ENCODE data around the gene ST8SIA5.

ST8SIA5 gene

GRCh38 chr18:46731316-46731715 is 25.5 kb downstream of the ST8SIA5 start:
- H3K9me3 Mint-ChIP-seq: peaks cover 23% of the 10 kb centered on the region
- no peak overlapping the region for H3K27ac Mint-ChIP-seq
- H3K36me3 Mint-ChIP-seq (ENCODE audit: low read depth): no peaks in the 10 kb centered on the region
- H3K4me3 Mint-ChIP-seq: no peak overlapping the region
- intact Hi-C loops (cut with micrococcal nuclease): no loop called here
- no peaks in the 10 kb centered on the region for H3K4me1 Mint-ChIP-seq (ENCODE audit: low read depth)
- H3K27me3 Mint-ChIP-seq: no peaks in the 10 kb centered on the region

- intact Hi-C loops (cut with micrococcal nuclease): no loop called here
- H3K36me3 Mint-ChIP-seq (ENCODE audit: low read depth): no peaks in the 10 kb centered on the region
Observed at GRCh38 chr18:46728219-46728930, 28.5 kb downstream of the ST8SIA5 start.

DNA sequence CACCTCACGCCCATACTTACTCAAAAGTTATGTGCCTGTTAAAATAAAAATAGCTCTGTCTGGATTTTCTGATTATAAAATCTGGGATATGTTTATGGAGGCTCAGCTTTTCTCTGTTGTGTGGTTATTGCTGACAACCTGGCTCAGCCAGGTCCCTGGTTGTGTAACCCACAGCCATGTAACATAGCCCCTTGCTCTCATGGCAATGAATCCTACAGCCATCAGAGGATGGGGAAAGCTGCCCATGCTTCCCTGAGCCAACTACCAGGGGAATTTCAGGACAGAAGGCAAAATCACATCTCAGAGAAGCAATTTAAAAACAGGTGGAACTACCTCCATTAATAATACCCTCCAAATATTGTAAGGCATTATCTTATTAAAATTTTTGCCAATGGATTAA is 29.7 kb downstream of the ST8SIA5 start:
- Mint-ChIP-seq H3K4me1 (ENCODE audit: low read depth) (no peaks in the 10 kb centered on the region), H3K27ac (no peak overlapping the region), H3K9me3 (peaks cover 23% of the 10 kb centered on the region), H3K4me3 (no peak overlapping the region), H3K36me3 (ENCODE audit: low read depth) (no peaks in the 10 kb centered on the region), H3K27me3 (no peaks in the 10 kb centered on the region)
- intact Hi-C loops (cut with micrococcal nuclease): no loop called here

More at GRCh38 chr18:46728219-46728930, 28.5 kb downstream of the ST8SIA5 start:
- Mint-ChIP-seq H3K4me3 (no peak overlapping the region), H3K9me3 (peaks cover 23% of the 10 kb centered on the region), H3K27ac (no peak overlapping the region), H3K4me1 (ENCODE audit: low read depth) (no peaks in the 10 kb centered on the region), H3K27me3 (no peaks in the 10 kb centered on the region)

DNA sequence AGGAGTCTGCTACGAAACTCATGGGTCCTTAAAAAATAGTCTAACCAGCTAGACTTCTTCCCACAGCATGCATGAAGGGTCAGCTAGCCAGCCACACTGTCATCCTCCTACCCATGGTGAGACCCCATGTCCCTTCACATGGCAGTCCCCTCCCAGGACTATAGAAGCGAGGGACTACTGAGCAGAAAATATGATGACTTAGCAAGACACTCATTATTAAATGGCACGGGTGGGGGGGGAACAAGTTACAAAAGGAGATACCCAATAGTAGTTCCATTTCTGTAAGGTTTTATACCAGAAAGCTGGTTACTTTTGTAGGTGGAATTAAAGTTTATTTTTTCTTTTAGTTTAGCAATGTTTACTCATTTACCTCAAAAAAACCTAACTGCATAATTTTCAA is 31.5 kb downstream of the ST8SIA5 start:
- no peaks in the 10 kb centered on the region for H3K27me3 Mint-ChIP-seq
- peaks cover 14% of the 10 kb centered on the region for H3K9me3 Mint-ChIP-seq
- H3K36me3 Mint-ChIP-seq (ENCODE audit: low read depth): no peaks in the 10 kb centered on the region
- H3K27ac Mint-ChIP-seq: no peak overlapping the region
- no peaks in the 10 kb centered on the region for H3K4me1 Mint-ChIP-seq (ENCODE audit: low read depth)
- no peak overlapping the region for H3K4me3 Mint-ChIP-seq
- intact Hi-C loops (cut with micrococcal nuclease): no loop called here

GRCh38 chr18:46723856-46724415 is 32.9 kb downstream of the ST8SIA5 start:
- no peak overlapping the region for H3K27ac Mint-ChIP-seq
- no peak overlapping the region for H3K4me3 Mint-ChIP-seq
- H3K27me3 Mint-ChIP-seq: no peaks in the 10 kb centered on the region
- intact Hi-C loops (cut with micrococcal nuclease): no loop called here
- no peaks in the 10 kb centered on the region for H3K36me3 Mint-ChIP-seq (ENCODE audit: low read depth)
- H3K9me3 Mint-ChIP-seq: peaks cover under 1% of the 10 kb centered on the region
- no peaks in the 10 kb centered on the region for H3K4me1 Mint-ChIP-seq (ENCODE audit: low read depth)

GRCh38 chr18:46722051-46722450 is 34.8 kb downstream of the ST8SIA5 start:
- intact Hi-C loops (cut with micrococcal nuclease): no loop called here
- no peaks in the 10 kb centered on the region for H3K27me3 Mint-ChIP-seq
- no peak overlapping the region for H3K27ac Mint-ChIP-seq
- no peaks in the 10 kb centered on the region for H3K9me3 Mint-ChIP-seq
- H3K4me1 Mint-ChIP-seq (ENCODE audit: low read depth): no peaks in the 10 kb centered on the region
- H3K36me3 Mint-ChIP-seq (ENCODE audit: low read depth): no peaks in the 10 kb centered on the region
- H3K4me3 Mint-ChIP-seq: no peak overlapping the region

GRCh38 chr18:46721331-46721730 is 35.5 kb downstream of the ST8SIA5 start:
- no peaks in the 10 kb centered on the region for H3K4me1 Mint-ChIP-seq (ENCODE audit: low read depth)
- no peaks in the 10 kb centered on the region for H3K9me3 Mint-ChIP-seq
- H3K27me3 Mint-ChIP-seq: no peaks in the 10 kb centered on the region
- no peaks in the 10 kb centered on the region for H3K36me3 Mint-ChIP-seq (ENCODE audit: low read depth)
- intact Hi-C loops (cut with micrococcal nuclease): no loop called here
- H3K27ac Mint-ChIP-seq: no peak overlapping the region
- no peak overlapping the region for H3K4me3 Mint-ChIP-seq

- Mint-ChIP-seq H3K4me3 (no peak overlapping the region), H3K9me3 (no peaks in the 10 kb centered on the region), H3K27me3 (no peaks in the 10 kb centered on the region), H3K36me3 (ENCODE audit: low read depth) (no peaks in the 10 kb centered on the region), H3K27ac (no peak overlapping the region), H3K4me1 (ENCODE audit: low read depth) (no peaks in the 10 kb centered on the region)
- intact Hi-C loops (cut with micrococcal nuclease): no loop called here
Observed at GRCh38 chr18:46720521-46720920, 36.3 kb downstream of the ST8SIA5 start.

GRCh38 chr18:46720092-46720491 is 36.8 kb downstream of the ST8SIA5 start:
- intact Hi-C loops (cut with micrococcal nuclease): no loop called here
- Mint-ChIP-seq H3K27me3 (no peaks in the 10 kb centered on the region), H3K4me3 (no peak overlapping the region), H3K27ac (no peak overlapping the region), H3K36me3 (ENCODE audit: low read depth) (no peaks in the 10 kb centered on the region), H3K9me3 (no peaks in the 10 kb centered on the region), H3K4me1 (ENCODE audit: low read depth) (no peaks in the 10 kb centered on the region)

DNA sequence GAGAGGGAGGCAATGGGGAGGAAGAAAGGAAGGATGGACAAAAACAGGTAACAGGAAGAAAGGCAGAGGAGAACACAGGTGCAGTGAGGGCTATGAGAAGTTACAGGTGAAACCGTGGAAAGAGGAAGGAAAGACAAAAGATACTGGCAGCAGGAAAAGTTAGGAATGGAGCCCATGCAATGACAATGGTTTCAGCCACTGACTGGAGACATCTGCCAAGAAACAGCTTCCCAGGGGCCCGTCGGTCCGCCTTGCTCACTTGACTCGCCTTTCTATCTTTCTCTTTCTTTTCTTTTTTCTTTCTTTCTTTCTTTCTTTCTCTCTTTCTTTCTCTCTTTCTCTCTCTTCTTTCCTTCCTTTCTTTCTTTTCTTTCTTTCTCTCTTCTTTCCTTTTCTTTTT is 37.5 kb downstream of the ST8SIA5 start:
- intact Hi-C loops (cut with micrococcal nuclease): no loop called here
- H3K4me1 Mint-ChIP-seq (ENCODE audit: low read depth): no peaks in the 10 kb centered on the region
- no peak overlapping the region for H3K4me3 Mint-ChIP-seq

DNA sequence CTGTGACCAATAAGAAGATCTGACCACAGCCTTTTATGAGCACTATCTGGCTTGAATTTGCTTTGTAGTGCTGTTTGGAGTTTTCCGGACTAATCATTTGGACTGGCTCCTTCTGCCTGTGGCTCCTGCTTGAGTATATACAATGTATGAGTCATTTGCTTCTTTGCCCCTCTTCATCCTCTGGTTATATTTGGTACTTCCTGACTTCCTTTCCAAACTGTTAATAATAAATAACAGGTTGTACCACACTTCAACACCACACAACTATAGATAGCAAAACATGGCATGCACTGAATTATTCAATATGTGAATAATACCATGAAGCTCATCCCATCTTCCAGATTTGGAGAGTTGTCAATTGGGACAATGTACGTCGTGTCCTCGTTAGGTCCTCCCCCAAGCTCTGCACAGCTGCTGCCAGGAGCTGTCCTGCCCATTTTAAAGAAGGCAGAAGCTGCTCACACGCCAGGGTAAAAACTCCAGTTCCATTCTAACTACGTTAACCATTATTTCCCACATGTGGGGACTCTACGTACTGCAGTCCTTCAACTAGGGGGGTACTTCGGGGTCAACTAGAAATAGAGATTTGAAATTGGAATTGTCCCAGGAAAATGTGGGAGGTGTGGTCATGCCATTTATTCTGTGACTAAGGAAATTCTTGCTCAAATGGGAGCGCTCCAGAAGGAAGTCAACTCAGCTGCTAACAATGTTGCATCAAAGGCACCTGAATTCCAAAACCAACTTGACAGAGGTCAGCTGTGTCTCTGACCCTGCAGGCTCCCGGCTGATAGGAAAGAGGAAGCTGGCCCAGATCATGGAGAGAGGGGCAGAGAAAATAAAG is 38.1 kb downstream of the ST8SIA5 start:
- H3K27ac Mint-ChIP-seq: no peak overlapping the region
- H3K27me3 Mint-ChIP-seq: no peaks in the 10 kb centered on the region
- intact Hi-C loops (cut with micrococcal nuclease): no loop called here
- no peaks in the 10 kb centered on the region for H3K4me1 Mint-ChIP-seq (ENCODE audit: low read depth)
- no peaks in the 10 kb centered on the region for H3K9me3 Mint-ChIP-seq
- H3K36me3 Mint-ChIP-seq (ENCODE audit: low read depth): no peaks in the 10 kb centered on the region
- H3K4me3 Mint-ChIP-seq: no peak overlapping the region

More for the DNA sequence above, 37.5 kb downstream of the ST8SIA5 start:
- Mint-ChIP-seq H3K9me3 (no peaks in the 10 kb centered on the region), H3K36me3 (ENCODE audit: low read depth) (no peaks in the 10 kb centered on the region), H3K27ac (no peak overlapping the region), H3K27me3 (no peaks in the 10 kb centered on the region)

DNA sequence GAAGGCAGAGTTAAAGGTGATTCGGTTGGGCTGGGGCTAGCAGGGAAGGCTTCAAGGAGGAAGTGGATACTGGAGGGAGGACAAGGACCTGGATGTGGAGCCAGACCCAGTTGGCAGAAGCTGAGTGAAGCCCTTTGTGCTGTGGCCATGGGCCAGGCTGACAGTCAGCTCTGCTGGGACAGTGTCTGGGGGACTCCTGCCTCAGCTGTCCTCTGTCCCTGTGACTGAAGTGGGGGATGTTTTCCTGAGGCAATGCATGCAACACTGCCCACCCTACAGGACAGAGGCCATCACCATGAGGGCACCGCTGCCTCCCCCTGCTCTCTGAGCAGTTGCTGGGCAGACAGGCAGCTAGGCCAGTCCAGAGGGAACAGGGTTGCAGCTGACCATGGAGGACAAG is 40.0 kb downstream of the ST8SIA5 start:
- Mint-ChIP-seq H3K27ac (no peak overlapping the region), H3K36me3 (ENCODE audit: low read depth) (no peaks in the 10 kb centered on the region), H3K4me3 (no peak overlapping the region), H3K4me1 (ENCODE audit: low read depth) (no peaks in the 10 kb centered on the region), H3K27me3 (no peaks in the 10 kb centered on the region), H3K9me3 (no peaks in the 10 kb centered on the region)
- intact Hi-C loops (cut with micrococcal nuclease): no loop called here

DNA sequence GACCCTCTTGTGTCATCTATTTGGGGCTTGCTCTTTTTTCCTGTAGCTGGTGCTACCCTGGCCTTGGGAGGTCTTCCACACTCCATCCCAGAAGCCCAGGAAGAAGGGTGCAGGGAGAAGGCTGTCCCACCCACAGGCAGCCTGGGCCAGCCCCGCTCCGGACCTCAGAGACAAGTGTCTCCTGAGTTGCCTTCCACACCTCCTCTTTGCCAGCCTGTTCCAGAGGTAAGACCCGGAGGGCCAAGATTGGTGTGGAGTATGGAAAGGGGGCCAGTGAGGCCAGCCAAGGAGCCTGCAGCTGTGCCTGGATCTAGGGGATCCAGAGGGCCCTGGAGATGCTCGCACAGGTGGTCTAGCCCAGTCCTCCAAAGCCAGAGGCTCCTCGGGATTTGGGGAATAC is 40.5 kb downstream of the ST8SIA5 start:
- no peaks in the 10 kb centered on the region for H3K27me3 Mint-ChIP-seq
- no peaks in the 10 kb centered on the region for H3K4me1 Mint-ChIP-seq (ENCODE audit: low read depth)
- H3K27ac Mint-ChIP-seq: no peak overlapping the region
- H3K9me3 Mint-ChIP-seq: no peaks in the 10 kb centered on the region
- H3K36me3 Mint-ChIP-seq (ENCODE audit: low read depth): no peaks in the 10 kb centered on the region
- H3K4me3 Mint-ChIP-seq: no peak overlapping the region
- intact Hi-C loops (cut with micrococcal nuclease): no loop called here

DNA sequence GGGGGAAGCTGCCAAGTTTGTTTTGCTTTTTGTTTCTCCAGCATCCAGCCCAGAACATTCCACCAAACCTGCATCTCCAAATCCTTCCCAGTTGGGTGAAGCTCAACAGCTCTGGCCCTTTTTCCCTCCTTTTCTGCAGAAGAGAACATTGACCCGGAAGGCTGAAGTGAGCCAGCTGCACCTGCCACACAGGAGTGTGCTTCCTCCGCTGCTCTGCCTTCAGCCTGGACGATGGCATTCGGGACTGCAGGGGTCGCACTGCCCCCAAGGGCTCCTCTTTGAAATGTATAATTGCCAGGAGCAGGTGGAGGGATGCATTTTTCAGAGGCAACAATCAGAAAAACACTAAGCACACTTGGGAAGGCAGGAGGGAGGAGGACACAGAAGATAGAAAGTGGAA is 41.8 kb downstream of the ST8SIA5 start:
- no peaks in the 10 kb centered on the region for H3K4me1 Mint-ChIP-seq (ENCODE audit: low read depth)
- intact Hi-C loops (cut with micrococcal nuclease): no loop called here
- no peak overlapping the region for H3K27ac Mint-ChIP-seq
- no peak overlapping the region for H3K4me3 Mint-ChIP-seq
- H3K9me3 Mint-ChIP-seq: no peaks in the 10 kb centered on the region
- no peaks in the 10 kb centered on the region for H3K27me3 Mint-ChIP-seq
- H3K36me3 Mint-ChIP-seq (ENCODE audit: low read depth): no peaks in the 10 kb centered on the region
